Panc1 (cell line): ENCODE measurements around the gene MYCBP2. TPM values are rescaled to one million over a fixed set of nuclear protein-coding genes. Genes with fewer than 3 reads are reported as not detected.

ENCODE experiments used
- ATAC-seq: fragments of 200-7000 bp; cut with Tn5 transposase; 2 replicates; pipeline ENCODE4 v1.9.1; 2020; ENCODE audit warnings: mild to moderate bottlenecking, moderate library complexity
- BruUV-seq: library from RNA; stranded (reverse); fragments of 400-500 nt; replicated peaks from 2 replicates; lab custom pipeline; 2021; lab: Mats Ljungman, UMichigan
- CTCF ChIA-PET: fragments of 300-600 bp; sonication (Branson Sonifier 250); formaldehyde crosslinking; loops from one replicate; lab custom pipeline; 2022; ENCODE audit warnings: antibody characterized with exemption; lab: Charles Lee
- POLR2A ChIA-PET: fragments of 300-600 bp; sonication (Branson Sonifier 250); formaldehyde crosslinking; loops from one replicate; lab custom pipeline; 2022; ENCODE audit warnings: antibody characterized with exemption; lab: Charles Lee
- DNase-seq: peaks from one replicate; pipeline ENCODE4 v3.0.0-alpha.2; 2010; ENCODE audit warnings: low read depth, low spot score
- H3K27ac ChIP-seq: 2 replicates; pipeline ENCODE4 v1.5.1; 2011; ENCODE audit warnings: mild to moderate bottlenecking, low read length, inconsistent platforms
- H3K27me3 ChIP-seq: fragments of 200-500 bp; sonication (Bioruptor generic); 2 replicates; pipeline ENCODE4 v1.6.0; 2014; ENCODE audit warnings: low read length, inconsistent platforms; ENCODE audit not compliant: control insufficient read depth, insufficient read depth
- H3K36me3 ChIP-seq: fragments of 200-500 bp; sonication (Bioruptor generic); 2 replicates; pipeline ENCODE4 v1.5.1; 2014; ENCODE audit warnings: inconsistent platforms, mild to moderate bottlenecking, low read length, moderate library complexity; ENCODE audit not compliant: control insufficient read depth, insufficient read depth
- H3K4me1 ChIP-seq: 2 replicates; pipeline ENCODE4 v1.5.1; 2011; ENCODE audit warnings: inconsistent platforms, mild to moderate bottlenecking, low read length, moderate library complexity; ENCODE audit not compliant: control insufficient read depth, insufficient read depth
- H3K4me3 ChIP-seq, 2 experiments: 2 replicates each; pipeline ENCODE4 v1.5.1; 2011 to 2012; ENCODE audit warnings: low read depth in 2 of 2, low read length in 2 of 2, mild to moderate bottlenecking in 2 of 2, inconsistent platforms in 1 of 2, moderate library complexity in 1 of 2
- H3K9me3 ChIP-seq: fragments of 200-500 bp; sonication (Bioruptor generic); 2 replicates; pipeline ENCODE4 v1.5.1; 2014; ENCODE audit warnings: low read depth, mild to moderate bottlenecking, inconsistent platforms, low read length, moderate library complexity; ENCODE audit not compliant: control insufficient read depth, insufficient read depth
- CTCF ChIP-seq: fragments of 450-650 bp; IDR thresholded peaks from 2 replicates; pipeline ENCODE4 v1.5.1; 2017; ENCODE audit warnings: mild to moderate bottlenecking
- POLR2AphosphoS5 ChIP-seq: IDR thresholded peaks from 2 replicates; pipeline ENCODE4 v1.6.1; 2012; ENCODE audit warnings: mild to moderate bottlenecking, low read depth, low read length, moderate library complexity
- REST ChIP-seq, 2 experiments: IDR thresholded peaks; 2 replicates each; pipeline ENCODE4 v1.6.1; 2011 to 2012; ENCODE audit warnings: low read depth in 2 of 2, control low read depth in 1 of 2, low read length in 1 of 2, mild to moderate bottlenecking in 1 of 2, moderate library complexity in 1 of 2; ENCODE audit not compliant: insufficient read depth in 1 of 2
- SIN3A ChIP-seq: IDR thresholded peaks from 2 replicates; pipeline ENCODE4 v1.6.1; 2012; ENCODE audit warnings: low read depth, mild to moderate bottlenecking, low read length, moderate library complexity, borderline replicate concordance; ENCODE audit not compliant: insufficient read depth
- TCF7L2 ChIP-seq: IDR thresholded peaks from 2 replicates; pipeline ENCODE4 v1.6.1; 2011; ENCODE audit warnings: mild to moderate bottlenecking, low read depth, low read length, inconsistent platforms
- in situ Hi-C: cut with HindIII; loops from 2 replicates; pipeline ENCODE4 v1.10.0; 2016; ENCODE audit warnings: low sequenced_read_pairs, low pct_unique_long_range_greater_than_20kb
- intact Hi-C: fragments of 100-400 bp; cut with micrococcal nuclease; formaldehyde crosslinking; loops from one replicate; pipeline ENCODE4 v1.10.0; 2022; ENCODE audit not compliant: unreplicated experiment
- total RNA-seq: library from RNA; stranded (reverse); gene quantifications from one replicate; pipeline ENCODE4 v1.2.1, GENCODE V29; 2021; ENCODE audit not compliant: unreplicated experiment

MYCBP2 gene
- total RNA-seq, 1 experiment from 2014 or later: 41.4 TPM

DNA sequence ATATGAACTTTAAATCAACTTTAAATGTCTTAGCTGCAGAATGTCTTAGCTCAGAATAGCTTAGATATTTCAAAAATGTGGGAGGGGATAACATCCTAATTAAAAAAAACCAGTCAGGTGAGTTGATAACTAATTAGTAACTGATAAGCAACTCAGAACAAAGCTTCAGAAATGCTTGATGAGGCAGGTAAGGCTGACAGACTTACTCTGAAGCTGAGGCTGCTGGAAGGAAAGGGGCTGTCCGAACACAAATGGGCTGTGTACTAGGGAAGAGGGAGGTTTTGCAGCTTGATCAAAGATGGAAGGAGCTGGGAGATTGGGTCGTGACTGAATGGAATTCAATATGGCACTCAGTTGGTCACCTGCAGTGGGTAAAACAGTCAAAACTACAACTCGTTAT, 208.8 kb downstream of the MYCBP2 start:
- CTCF ChIA-PET: no interaction called here
- POLR2A ChIA-PET: no interaction called here
- Histone ChIP-seq H3K27me3 (no peaks in the 10 kb centered on the region), H3K4me1 (no peaks in the 10 kb centered on the region), H3K9me3 (no peaks in the 10 kb centered on the region), H3K36me3 (no peaks in the 10 kb centered on the region), H3K27ac (no peak overlapping the region), H3K4me3 (no peak overlapping the region)
- in situ Hi-C loops (no loop called here), intact Hi-C loops (no loop called here)
- TF ChIP-seq CTCF (no peak), SIN3A (no peak), POLR2AphosphoS5 (no peak), TCF7L2 (no peak), REST (IDR thresholded peaks at IDR 0.05; ENCODE audit: insufficient read depth in 1 of 2, low read depth in 2 of 2, low read length in 1 of 2) (no peak)
- DNase-seq (no peak), ATAC-seq (no peak)
- BruUV-seq: no TSS peak

GRCh38 chr13:77114271-77114670, 212.6 kb downstream of the MYCBP2 start:
- TF ChIP-seq CTCF (no peak), SIN3A (no peak), POLR2AphosphoS5 (no peak), REST (IDR thresholded peaks at IDR 0.05; ENCODE audit: insufficient read depth in 1 of 2, low read depth in 2 of 2, low read length in 1 of 2) (no peak), TCF7L2 (no peak)
- Histone ChIP-seq H3K36me3 (no peaks in the 10 kb centered on the region), H3K4me3 (no peak overlapping the region), H3K27ac (no peak overlapping the region), H3K4me1 (no peaks in the 10 kb centered on the region), H3K9me3 (0 out of 2 replicates have a peak, but pooled peaks cover 3% of the 10 kb centered on the region), H3K27me3 (no peaks in the 10 kb centered on the region)
- no TSS peak for BruUV-seq
- in situ Hi-C loops (no loop called here), intact Hi-C loops (no loop called here)
- DNase-seq (no peak), ATAC-seq (no peak)
- CTCF ChIA-PET: no interaction called here
- POLR2A ChIA-PET: no interaction called here
